Testis (tissue), 2 donors: Measurements from ENCODE around the gene MYO9B.

Source experiments
- CTCF ChIP-seq, 3 experiments: fragments of 450-650 bp in 2 of 3; fragments of 200-600 bp in 1 of 3; sonication (generic) in 1 of 3; IDR thresholded peaks; one replicate each; pipeline ENCODE4 v1.5.1; 2016 to 2019; ENCODE audit warnings: antibody characterized with exemption in 3 of 3, mild to moderate bottlenecking in 2 of 3, moderate library complexity in 1 of 3
- POLR2A ChIP-seq: fragments of 450-650 bp; IDR thresholded peaks from one replicate; pipeline ENCODE4 v1.6.1; 2017; ENCODE audit warnings: antibody characterized with exemption, mild to moderate bottlenecking, moderate library complexity

- TF ChIP-seq CTCF (IDR thresholded peaks at IDR 0.05): no peak
- TF ChIP-seq POLR2A: no peak
Observed at GRCh38 chr19:17113127-17113785, 37.7 kb downstream of the MYO9B start.
